Measurements from ENCODE around the gene P3H2.

P3H2 gene

GRCh38 chr3:189947068-189947467 is 173.6 kb downstream of the P3H2 start:
- no peak for DNase-seq (ENCODE audit: low read depth, low spot score)

- no peak for DNase-seq (ENCODE audit: low read depth, low spot score)
Observed at GRCh38 chr3:189945935-189946709, 174.6 kb downstream of the P3H2 start.

GRCh38 chr3:189944285-189945145 is 176.2 kb downstream of the P3H2 start:
- no peak for DNase-seq (ENCODE audit: low read depth, low spot score)

GRCh38 chr3:189942948-189943347 is 177.7 kb downstream of the P3H2 start:
- no peak for DNase-seq (ENCODE audit: low read depth, low spot score)

GRCh38 chr3:189941679-189942078 is 179.0 kb downstream of the P3H2 start:
- DNase-seq (ENCODE audit: low read depth, low spot score): no peak

- DNase-seq (ENCODE audit: low read depth, low spot score): no peak
Observed at GRCh38 chr3:189941125-189941524, 179.6 kb downstream of the P3H2 start.

- DNase-seq (ENCODE audit: low read depth, low spot score): peak; percentile 7
Observed at GRCh38 chr3:189937302-189938127, 183.2 kb downstream of the P3H2 start.

GRCh38 chr3:189936201-189936945 is 184.3 kb downstream of the P3H2 start:
- no peak for DNase-seq (ENCODE audit: low read depth, low spot score)

GRCh38 chr3:189927975-189928895 is 192.5 kb downstream of the P3H2 start:
- no peak for DNase-seq (ENCODE audit: low read depth, low spot score)

- no peak for DNase-seq (ENCODE audit: low read depth, low spot score)
Observed at GRCh38 chr3:189921770-189922169, 198.9 kb downstream of the P3H2 start.

GRCh38 chr3:189914799-189915198 is 205.9 kb downstream of the P3H2 start:
- DNase-seq (ENCODE audit: low read depth, low spot score): peak; percentile 12

GRCh38 chr3:189911001-189911400 is 209.7 kb downstream of the P3H2 start:
- DNase-seq (ENCODE audit: low read depth, low spot score): no peak

GRCh38 chr3:189909573-189909972 is 211.1 kb downstream of the P3H2 start:
- no peak for DNase-seq (ENCODE audit: low read depth, low spot score)

- DNase-seq (ENCODE audit: low read depth, low spot score): no peak
Observed at GRCh38 chr3:189909139-189909538, 211.6 kb downstream of the P3H2 start.

GRCh38 chr3:189908646-189909045 is 212.1 kb downstream of the P3H2 start:
- DNase-seq (ENCODE audit: low read depth, low spot score): no peak

- DNase-seq (ENCODE audit: low read depth, low spot score): no peak
Observed at GRCh38 chr3:189907803-189908202, 212.9 kb downstream of the P3H2 start.

Data from smooth muscle cell of the brain vasculature (primary cell).